IMR-90 (cell line): Measurements from ENCODE around the gene BOD1. TPM values are rescaled to one million over a fixed set of nuclear protein-coding genes. Genes with fewer than 3 reads are reported as not detected.

ENCODE experiments used
- ATAC-seq: fragments of 200-7000 bp; cut with Tn5 transposase; 2 replicates; pipeline ENCODE4 v1.9.1; 2020; ENCODE audit warnings: low read depth, mild to moderate bottlenecking, moderate library complexity
- BruUV-seq: library from RNA; stranded (reverse); fragments of 400-500 nt; replicated peaks from 2 replicates; lab custom pipeline; 2021; lab: Mats Ljungman, UMichigan
- CTCF ChIA-PET: fragments of 300-600 bp; formaldehyde crosslinking; extraction: SDS; loops from one replicate; lab custom pipeline; 2021; ENCODE audit warnings: antibody characterized with exemption; lab: Yijun Ruan, JAX
- POLR2A ChIA-PET: fragments of 300-600 bp; sonication (Branson Sonifier 250); formaldehyde crosslinking; loops from one replicate; lab custom pipeline; 2022; ENCODE audit warnings: antibody characterized with exemption; ENCODE audit not compliant: unreplicated experiment; lab: Charles Lee
- DNase-seq: peaks from one replicate; pipeline ENCODE4 v3.0.0; 2013
- H2AFZ ChIP-seq: replicated peaks from 2 replicates; pipeline ENCODE3; 2013; ENCODE audit warnings: low read length, mild to moderate bottlenecking; ENCODE audit not compliant: poor library complexity
- H2AK5ac ChIP-seq: 2 replicates; pipeline ENCODE4 v1.6.1; 2013; ENCODE audit warnings: low read depth, low read length, inconsistent platforms
- H2AK9ac ChIP-seq: replicated peaks from 2 replicates; pipeline ENCODE3; 2013; ENCODE audit warnings: mild to moderate bottlenecking, low read depth, low read length, moderate library complexity; ENCODE audit not compliant: poor library complexity
- H2BK120ac ChIP-seq: 2 replicates; pipeline ENCODE4 v1.6.1; 2013; ENCODE audit warnings: low read depth, low read length, inconsistent platforms
- H2BK15ac ChIP-seq: 3 replicates; pipeline ENCODE4 v1.6.1; 2013; ENCODE audit warnings: low read depth, low read length, inconsistent platforms
- H2BK20ac ChIP-seq: 2 replicates; pipeline ENCODE4 v1.6.1; 2013; ENCODE audit warnings: low read depth, mild to moderate bottlenecking, inconsistent platforms, low read length, moderate library complexity
- H2BK5ac ChIP-seq: 2 replicates; pipeline ENCODE4 v1.6.1; 2013; ENCODE audit warnings: mild to moderate bottlenecking, low read depth, low read length, inconsistent platforms; ENCODE audit not compliant: poor library complexity, severe bottlenecking
- H3K14ac ChIP-seq: replicated peaks from 2 replicates; pipeline ENCODE4 v1.6.1; 2013; ENCODE audit warnings: low read depth, low read length, inconsistent platforms
- H3K18ac ChIP-seq: 2 replicates; pipeline ENCODE4 v1.6.1; 2013; ENCODE audit warnings: low read depth, low read length, control low read depth
- H3K23ac ChIP-seq: 2 replicates; pipeline ENCODE4 v1.6.1; 2013; ENCODE audit warnings: low read depth, low read length, inconsistent platforms
- H3K27ac ChIP-seq: 2 replicates; pipeline ENCODE4 v1.5.1; 2013; ENCODE audit warnings: mild to moderate bottlenecking, control low read depth, low read length; ENCODE audit not compliant: insufficient read depth
- H3K27me3 ChIP-seq: 2 replicates; pipeline ENCODE4 v1.6.1; 2013; ENCODE audit warnings: low read length; ENCODE audit not compliant: control insufficient read depth, insufficient read depth
- H3K36me3 ChIP-seq: 2 replicates; pipeline ENCODE4 v1.6.1; 2013; ENCODE audit warnings: low read length, mixed read lengths; ENCODE audit not compliant: control insufficient read depth, insufficient read depth
- H3K4ac ChIP-seq: 2 replicates; pipeline ENCODE4 v1.6.1; 2013; ENCODE audit warnings: low read depth, low read length, inconsistent platforms
- H3K4me1 ChIP-seq: 2 replicates; pipeline ENCODE4 v1.6.1; 2013; ENCODE audit warnings: low read length, mixed read lengths; ENCODE audit not compliant: control insufficient read depth, insufficient read depth
- H3K4me2 ChIP-seq: 2 replicates; pipeline ENCODE4 v1.6.1; 2013; ENCODE audit warnings: low read depth, mild to moderate bottlenecking, control low read depth, low read length, moderate library complexity
- H3K4me3 ChIP-seq: 2 replicates; pipeline ENCODE4 v1.5.1; 2013; ENCODE audit warnings: low read depth, mild to moderate bottlenecking, control low read depth, low read length, moderate library complexity; ENCODE audit not compliant: insufficient read depth
- H3K56ac ChIP-seq: 2 replicates; pipeline ENCODE4 v1.6.1; 2013; ENCODE audit warnings: low read length, inconsistent platforms; ENCODE audit not compliant: insufficient read depth; ENCODE audit errors: extremely low read depth
- H3K79me1 ChIP-seq, 2 experiments: 2 replicates each; pipeline ENCODE4 v1.6.1; 2013; ENCODE audit warnings: low read length in 2 of 2, inconsistent platforms in 1 of 2, low read depth in 1 of 2
- H3K9ac ChIP-seq: 2 replicates; pipeline ENCODE4 v1.6.1; 2013; ENCODE audit warnings: low read depth, low read length, control low read depth
- H3K9me1 ChIP-seq: 2 replicates; pipeline ENCODE4 v1.6.1; 2013; ENCODE audit warnings: low read length, inconsistent platforms; ENCODE audit not compliant: insufficient read depth
- H3K9me3 ChIP-seq: 2 replicates; pipeline ENCODE4 v1.6.1; 2013; ENCODE audit warnings: low read length; ENCODE audit not compliant: control insufficient read depth, insufficient read depth
- H4K20me1 ChIP-seq: 2 replicates; pipeline ENCODE4 v1.6.1; 2013; ENCODE audit warnings: low read length, inconsistent platforms; ENCODE audit not compliant: insufficient read depth
- H4K5ac ChIP-seq: 2 replicates; pipeline ENCODE4 v1.6.1; 2013; ENCODE audit warnings: mild to moderate bottlenecking, low read depth, low read length, control low read depth
- H4K8ac ChIP-seq, 2 experiments: 2 replicates each; pipeline ENCODE4 v1.6.1; 2013; ENCODE audit warnings: low read depth in 2 of 2, low read length in 2 of 2, control low read depth in 1 of 2, inconsistent platforms in 1 of 2
- H4K91ac ChIP-seq: 2 replicates; pipeline ENCODE4 v1.6.1; 2013; ENCODE audit warnings: low read depth, low read length, inconsistent platforms; ENCODE audit not compliant: insufficient read depth
- BHLHE40 ChIP-seq: fragments of 150-350 bp; IDR thresholded peaks from 2 replicates; pipeline ENCODE4 v1.6.1; 2016; ENCODE audit warnings: mild to moderate bottlenecking, low read depth, low read length
- CEBPB ChIP-seq: IDR thresholded peaks from 2 replicates; pipeline ENCODE4 v1.6.1; 2012; ENCODE audit warnings: low read depth, low read length, improper control_type of control experiment
- CHD1 ChIP-seq: IDR thresholded peaks from 2 replicates; pipeline ENCODE4 v1.6.1; 2012; ENCODE audit warnings: low read depth, low read length, improper control_type of control experiment
- CTCF ChIP-seq: conservative IDR thresholded peaks from 2 replicates; pipeline ENCODE4 v1.5.1; 2012; ENCODE audit warnings: mild to moderate bottlenecking, low read depth, low read length, improper control_type of control experiment
- ELK1 ChIP-seq: fragments of 150-350 bp; IDR thresholded peaks from 2 replicates; pipeline ENCODE4 v1.6.1; 2016; ENCODE audit warnings: low read depth, mild to moderate bottlenecking, low read length, moderate library complexity, borderline replicate concordance
- FOS ChIP-seq: fragments of 150-350 bp; IDR thresholded peaks from 2 replicates; pipeline ENCODE4 v1.6.1; 2016; ENCODE audit warnings: low read depth, low read length
- MAFK ChIP-seq: IDR thresholded peaks from 2 replicates; pipeline ENCODE4 v1.6.1; 2012; ENCODE audit warnings: low read depth, low read length, improper control_type of control experiment
- MAZ ChIP-seq: IDR thresholded peaks from 2 replicates; pipeline ENCODE4 v1.6.1; 2012; ENCODE audit warnings: low read depth, mild to moderate bottlenecking, low read length, improper control_type of control experiment, moderate library complexity, borderline replicate concordance
- MXI1 ChIP-seq: IDR thresholded peaks from 2 replicates; pipeline ENCODE4 v1.6.1; 2012; ENCODE audit warnings: low read depth, mild to moderate bottlenecking, low read length, moderate library complexity, borderline replicate concordance
- NFE2L2 ChIP-seq: fragments of 150-350 bp; IDR thresholded peaks from 2 replicates; pipeline ENCODE4 v1.6.1; 2016; ENCODE audit warnings: low read depth, mild to moderate bottlenecking, low read length
- POLR2A ChIP-seq: IDR thresholded peaks from 2 replicates; pipeline ENCODE4 v1.6.1; 2012; ENCODE audit warnings: mild to moderate bottlenecking, low read depth, low read length
- RAD21 ChIP-seq: IDR thresholded peaks from 2 replicates; pipeline ENCODE4 v1.6.1; 2012; ENCODE audit warnings: low read length, improper control_type of control experiment
- RCOR1 ChIP-seq: IDR thresholded peaks from 2 replicates; pipeline ENCODE4 v1.6.1; 2012; ENCODE audit warnings: mild to moderate bottlenecking, low read length, improper control_type of control experiment; ENCODE audit not compliant: insufficient replicate concordance
- RFX5 ChIP-seq: IDR thresholded peaks from 2 replicates; pipeline ENCODE4 v1.8.0; 2012; ENCODE audit warnings: low read depth, mild to moderate bottlenecking, low read length, moderate library complexity
- SMC3 ChIP-seq: fragments of 150-350 bp; IDR thresholded peaks from 2 replicates; pipeline ENCODE4 v1.6.1; 2016; ENCODE audit warnings: low read depth, mild to moderate bottlenecking, antibody characterized with exemption, low read length, moderate library complexity
- USF2 ChIP-seq: fragments of 150-350 bp; IDR thresholded peaks from 2 replicates; pipeline ENCODE4 v1.6.1; 2017; ENCODE audit warnings: mild to moderate bottlenecking, antibody characterized with exemption, low read length, low read depth
- WGBS, 2 experiments: methylation state at CpG; one replicate each; pipeline versions ENCODE4 v1.1.5 to v1.1.7; 2013; ENCODE audit warnings: missing lambda C conversion rate in 2 of 2; ENCODE audit not compliant: insufficient read length in 1 of 2; ENCODE audit errors: extremely low coverage in 2 of 2; 5-methylcytosine and 5-hydroxymethylcytosine counted together
- dilution Hi-C: fragments of 300-500 bp; cut with HindIII; formaldehyde crosslinking; loops from one replicate; pipeline ENCODE4 v1.14.3; 2018; ENCODE audit warnings: low sequenced_read_pairs; ENCODE audit not compliant: unreplicated experiment
- in situ Hi-C: fragments of 300-500 bp; cut with MboI; formaldehyde crosslinking; loops from 3 replicates; pipeline ENCODE4 v1.14.3; 2019; ENCODE audit warnings: low sequenced_read_pairs, inconsistent platforms, mixed read lengths
- intact Hi-C: fragments of 100-400 bp; cut with micrococcal nuclease; formaldehyde crosslinking; loops from 2 replicates; pipeline ENCODE4 v1.10.0; 2022
- polyA plus RNA-seq, 3 experiments: library from polyadenylated mRNA; depleted of rRNA; stranded (reverse); fragments of >200 nt; gene quantifications; 2 replicates each; pipeline ENCODE4 v1.2.3, GENCODE V29; 2012; ENCODE audit warnings: low replicate concordance in 1 of 3
- total RNA-seq: library from RNA; depleted of rRNA; stranded (reverse); fragments of >200 nt; gene quantifications from 2 replicates; pipeline ENCODE4 v1.2.3, GENCODE V29; 2012

Gene BOD1
- total and polyA plus RNA-seq, 2 of the 4 experiments (the other 2 are of a cell fraction), result 57.9 to 71.7 TPM

GRCh38 chr5:173642895-173643481 is 26.5 kb upstream of the BOD1 start:
- Histone ChIP-seq H3K4ac (no peak overlapping the region), H4K91ac (no peak overlapping the region), H3K23ac (no peak overlapping the region), H3K14ac (no peak overlapping the region), H3K36me3 (no peaks in the 10 kb centered on the region), H4K8ac (no peak overlapping the region), H3K79me1 (no peaks in the 10 kb centered on the region), H3K56ac (no peak overlapping the region), H3K4me2 (no peak overlapping the region), H3K9me3 (no peaks in the 10 kb centered on the region), H2AFZ (no peak overlapping the region), H3K4me1 (peaks cover 7% of the 10 kb centered on the region; the same call in 1 of the 2 replicates), H2AK5ac (no peak overlapping the region), H3K18ac (no peak overlapping the region), H2BK5ac (no peak overlapping the region), H2AK9ac (no peak overlapping the region), H2BK20ac (no peak overlapping the region), H3K9me1 (peaks cover 4% of the 10 kb centered on the region; the same call in 1 of the 2 replicates), H3K27me3 (peaks cover 18% of the 10 kb centered on the region), H3K9ac (no peak overlapping the region), H2BK15ac (no peak overlapping the region), H4K20me1 (no peaks in the 10 kb centered on the region), H3K27ac (no peak overlapping the region), H3K4me3 (no peak overlapping the region), H2BK120ac (no peak overlapping the region), H4K5ac (no peak overlapping the region)
- WGBS, 2 experiments, result 93% methylated on average over 3 of the region's 11 CpGs; no CpG with 5 or more reads in 1 of the 2 experiments
- intact Hi-C loops, result no loop called here
- dilution Hi-C loops, result no loop called here
- ChIA-PET POLR2A (no interaction called here), CTCF (no interaction called here)
- BruUV-seq, result no TSS peak
- no peak for TF ChIP-seq CEBPB
- no peak for TF ChIP-seq POLR2A
- TF ChIP-seq USF2, result no peak
- no peak for TF ChIP-seq CHD1
- no peak for TF ChIP-seq MXI1
- no peak for TF ChIP-seq MAFK
- no peak for TF ChIP-seq SMC3
- TF ChIP-seq RAD21, result no peak
- TF ChIP-seq BHLHE40, result no peak
- no peak for TF ChIP-seq CTCF
- no peak for TF ChIP-seq MAZ
- TF ChIP-seq ELK1, result no peak
- TF ChIP-seq NFE2L2, result no peak
- TF ChIP-seq RCOR1, result no peak
- no peak for TF ChIP-seq FOS
- TF ChIP-seq RFX5, result no peak
- ATAC-seq, result no peak
- in situ Hi-C loops, result no loop called here
- no peak for DNase-seq
